ENCODE data around the gene HNRNPA3. TPM values are rescaled to one million over a fixed set of nuclear protein-coding genes. Genes with fewer than 3 reads are reported as not detected.

The HNRNPA3 gene
- total RNA-seq, 4 donors from 2014 or later, result 56.4 to 256 (median 107) TPM

- DNase-seq, result no peak
- no peaks in the 10 kb centered on the region for H3K27me3 ChIP-seq
- TF ChIP-seq CTCF (IDR thresholded peaks at IDR 0.05) (no peak), POLR2A (IDR thresholded peaks at IDR 0.05) (peak in 1 of 2 donors; percentile 27)
- H3K4me1 ChIP-seq, result peaks cover 12 to 30% of the 10 kb centered on the region in 2 donors
- H3K9me3 ChIP-seq, result no peaks in the 10 kb centered on the region
- H3K36me3 ChIP-seq, result no peaks in the 10 kb centered on the region
- intact Hi-C loops (cut with DNase I; ENCODE audit: low total_unique reads), result no loop called here
- peak overlapping the region in 1 of 2 donors; percentile 7 for H3K4me3 ChIP-seq
- H3K27ac ChIP-seq, result peak overlapping the region; percentile 69 to 89
These were observed 29.8 kb downstream of the HNRNPA3 start for GRCh38 chr2:177242121-177242987.

GRCh38 chr2:177243073-177243472, 30.5 kb downstream of the HNRNPA3 start:
- intact Hi-C loops (cut with DNase I; ENCODE audit: low total_unique reads), result no loop called here
- no peaks in the 10 kb centered on the region for H3K36me3 ChIP-seq
- peaks cover 12 to 28% of the 10 kb centered on the region in 2 donors for H3K4me1 ChIP-seq
- H3K27me3 ChIP-seq, result no peaks in the 10 kb centered on the region
- no peaks in the 10 kb centered on the region for H3K9me3 ChIP-seq
- DNase-seq, result no peak
- H3K27ac ChIP-seq, result peak overlapping the region; percentile 69 to 89
- TF ChIP-seq CTCF (IDR thresholded peaks at IDR 0.05) (no peak), POLR2A (IDR thresholded peaks at IDR 0.05) (no peak)
- H3K4me3 ChIP-seq, result peak overlapping the region in 1 of 2 donors; percentile 7

GRCh38 chr2:177243476-177243875, 30.9 kb downstream of the HNRNPA3 start:
- no peaks in the 10 kb centered on the region for H3K9me3 ChIP-seq
- peak overlapping the region; percentile 69 to 89 for H3K27ac ChIP-seq
- DNase-seq, result no peak
- H3K36me3 ChIP-seq, result no peaks in the 10 kb centered on the region
- intact Hi-C loops (cut with DNase I; ENCODE audit: low total_unique reads), result no loop called here
- H3K27me3 ChIP-seq, result no peaks in the 10 kb centered on the region
- TF ChIP-seq POLR2A (IDR thresholded peaks at IDR 0.05) (no peak), CTCF (IDR thresholded peaks at IDR 0.05) (no peak)
- peaks cover 15 to 24% of the 10 kb centered on the region in 2 donors for H3K4me1 ChIP-seq
- no peak overlapping the region for H3K4me3 ChIP-seq

GRCh38 chr2:177244244-177244771, 31.7 kb downstream of the HNRNPA3 start:
- no peak for DNase-seq
- TF ChIP-seq CTCF (IDR thresholded peaks at IDR 0.05) (no peak), POLR2A (IDR thresholded peaks at IDR 0.05) (no peak)
- no peaks in the 10 kb centered on the region for H3K27me3 ChIP-seq
- H3K9me3 ChIP-seq, result no peaks in the 10 kb centered on the region
- H3K27ac ChIP-seq, result peak overlapping the region; percentile 69 to 89
- intact Hi-C loops (cut with DNase I; ENCODE audit: low total_unique reads), result no loop called here
- H3K36me3 ChIP-seq, result no peaks in the 10 kb centered on the region
- no peak overlapping the region for H3K4me3 ChIP-seq
- H3K4me1 ChIP-seq, result peaks cover 19 to 24% of the 10 kb centered on the region in 2 donors

- no peak for DNase-seq
- H3K36me3 ChIP-seq, result no peaks in the 10 kb centered on the region
- H3K4me3 ChIP-seq, result no peak overlapping the region
- peaks cover 19 to 24% of the 10 kb centered on the region in 2 donors for H3K4me1 ChIP-seq
- peak overlapping the region; percentile 69 to 89 for H3K27ac ChIP-seq
- no peaks in the 10 kb centered on the region for H3K27me3 ChIP-seq
- no peaks in the 10 kb centered on the region for H3K9me3 ChIP-seq
- intact Hi-C loops (cut with DNase I; ENCODE audit: low total_unique reads), result no loop called here
- TF ChIP-seq POLR2A (IDR thresholded peaks at IDR 0.05), result no peak
- no peak for TF ChIP-seq CTCF (IDR thresholded peaks at IDR 0.05)
These were observed 32.4 kb downstream of the HNRNPA3 start for GRCh38 chr2:177245010-177245422.

All from uterus (tissue), 4 donors.